H1 (cell line): ENCODE results near the gene TINAGL1.

Experiments used
- POLR2A ChIP-seq, 2 experiments: IDR thresholded peaks; 1 replicate in 1 of 2; 2 replicates in 1 of 2; pipeline ENCODE4 v1.6.1; 2011; ENCODE audit warnings: low read depth in 2 of 2, low read length in 2 of 2, mild to moderate bottlenecking in 2 of 2; ENCODE audit errors: control extremely low read depth in 1 of 2
- TEAD4 ChIP-seq: IDR thresholded peaks from 2 replicates; pipeline ENCODE4 v1.6.1; 2012; ENCODE audit warnings: low read depth, low read length, inconsistent platforms, mixed read lengths

DNA sequence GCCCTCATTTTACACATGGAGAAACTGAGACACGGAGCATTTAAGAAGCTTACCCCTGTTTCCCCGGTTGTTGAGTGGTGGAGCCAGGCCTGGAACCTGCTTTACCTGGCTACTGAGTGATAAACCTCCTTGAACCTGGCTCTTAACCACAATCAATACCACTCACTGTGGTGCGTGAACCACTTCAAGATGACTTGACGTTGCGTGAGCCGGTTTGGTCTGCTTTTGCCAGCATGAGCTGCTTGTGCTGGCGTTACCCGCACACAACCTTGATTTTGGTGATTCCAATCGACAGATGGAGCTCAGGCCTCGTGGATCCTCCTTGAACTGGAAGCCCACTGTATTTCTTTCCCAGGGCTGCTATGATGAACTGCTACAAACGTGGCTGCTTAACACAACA is 6.1 kb upstream of the TINAGL1 start:
- no peak for TF ChIP-seq POLR2A (IDR thresholded peaks at IDR 0.05; ENCODE audit: control extremely low read depth in 1 of 2, low read depth in 2 of 2, low read length in 2 of 2)
- no peak for TF ChIP-seq TEAD4
